ENCODE results near the gene FNBP1L. TPM values are rescaled to one million over a fixed set of nuclear protein-coding genes. Genes with fewer than 3 reads are reported as not detected.

Gene FNBP1L
- total RNA-seq, 1 donor from 2014 or later, result 107 TPM

DNA sequence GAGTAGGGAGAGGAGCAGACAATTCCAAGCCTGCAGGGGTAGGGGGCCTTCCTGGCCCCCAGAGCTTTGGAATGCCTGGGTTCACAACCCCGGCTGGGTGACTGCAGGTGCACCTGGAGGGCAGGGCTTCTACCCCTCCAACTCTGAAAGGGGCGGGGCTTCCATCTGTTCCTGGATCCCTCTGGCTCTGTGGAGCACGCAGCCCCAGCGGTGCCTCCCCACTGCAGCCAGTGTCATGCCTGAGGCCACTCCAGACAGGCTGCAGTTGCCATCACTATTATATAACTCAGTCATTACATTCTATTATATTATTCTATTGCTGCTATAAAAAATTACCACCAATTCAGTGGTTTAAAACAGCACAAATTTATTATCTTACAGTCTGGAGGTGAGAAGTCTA is 12.5 kb upstream of the FNBP1L start:
- Mint-ChIP-seq H3K27me3 (ENCODE audit: unreplicated experiment) (peaks cover 6% of the 10 kb centered on the region), H3K27ac (ENCODE audit: unreplicated experiment) (no peak overlapping the region), H3K4me3 (ENCODE audit: unreplicated experiment) (no peak overlapping the region), H3K9me3 (ENCODE audit: unreplicated experiment) (no peaks in the 10 kb centered on the region), H3K36me3 (ENCODE audit: low read depth, unreplicated experiment) (no peaks in the 10 kb centered on the region), H3K4me1 (ENCODE audit: unreplicated experiment) (peaks cover 3% of the 10 kb centered on the region)
- DNase-seq (ENCODE audit: low spot score), result no peak
- TF ChIP-seq, protein P1, sequence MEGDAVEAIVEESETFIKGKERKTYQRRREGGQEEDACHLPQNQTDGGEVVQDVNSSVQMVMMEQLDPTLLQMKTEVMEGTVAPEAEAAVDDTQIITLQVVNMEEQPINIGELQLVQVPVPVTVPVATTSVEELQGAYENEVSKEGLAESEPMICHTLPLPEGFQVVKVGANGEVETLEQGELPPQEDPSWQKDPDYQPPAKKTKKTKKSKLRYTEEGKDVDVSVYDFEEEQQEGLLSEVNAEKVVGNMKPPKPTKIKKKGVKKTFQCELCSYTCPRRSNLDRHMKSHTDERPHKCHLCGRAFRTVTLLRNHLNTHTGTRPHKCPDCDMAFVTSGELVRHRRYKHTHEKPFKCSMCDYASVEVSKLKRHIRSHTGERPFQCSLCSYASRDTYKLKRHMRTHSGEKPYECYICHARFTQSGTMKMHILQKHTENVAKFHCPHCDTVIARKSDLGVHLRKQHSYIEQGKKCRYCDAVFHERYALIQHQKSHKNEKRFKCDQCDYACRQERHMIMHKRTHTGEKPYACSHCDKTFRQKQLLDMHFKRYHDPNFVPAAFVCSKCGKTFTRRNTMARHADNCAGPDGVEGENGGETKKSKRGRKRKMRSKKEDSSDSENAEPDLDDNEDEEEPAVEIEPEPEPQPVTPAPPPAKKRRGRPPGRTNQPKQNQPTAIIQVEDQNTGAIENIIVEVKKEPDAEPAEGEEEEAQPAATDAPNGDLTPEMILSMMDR (IDR thresholded peaks at IDR 0.05; ENCODE audit: unreplicated experiment), result no peak

DNA sequence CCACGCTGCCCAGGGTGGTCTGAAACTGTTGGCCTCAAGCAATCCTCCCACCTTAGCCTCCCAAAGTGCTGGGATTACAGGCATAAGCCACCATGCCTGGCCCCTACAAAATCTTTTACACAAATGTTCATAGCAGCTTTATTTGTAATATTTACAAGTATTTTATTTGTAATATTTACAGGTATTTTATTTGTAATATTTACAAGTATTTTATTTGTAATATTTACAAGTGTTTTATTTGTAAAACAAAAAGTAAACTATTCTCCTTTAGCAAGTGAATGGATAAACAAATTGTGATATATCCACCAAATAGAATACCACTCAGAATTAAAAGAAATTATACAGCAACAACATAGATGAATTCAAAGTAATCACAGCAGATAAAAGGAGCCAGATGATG is 11.4 kb upstream of the FNBP1L start:
- Mint-ChIP-seq H3K4me3 (ENCODE audit: unreplicated experiment) (no peak overlapping the region), H3K27me3 (ENCODE audit: unreplicated experiment) (peaks cover 6% of the 10 kb centered on the region), H3K9me3 (ENCODE audit: unreplicated experiment) (no peaks in the 10 kb centered on the region), H3K4me1 (ENCODE audit: unreplicated experiment) (peaks cover 3% of the 10 kb centered on the region), H3K27ac (ENCODE audit: unreplicated experiment) (no peak overlapping the region), H3K36me3 (ENCODE audit: low read depth, unreplicated experiment) (no peaks in the 10 kb centered on the region)
- DNase-seq (ENCODE audit: low spot score), result no peak
- TF ChIP-seq, protein P1 (IDR thresholded peaks at IDR 0.05; ENCODE audit: unreplicated experiment), result no peak

DNA sequence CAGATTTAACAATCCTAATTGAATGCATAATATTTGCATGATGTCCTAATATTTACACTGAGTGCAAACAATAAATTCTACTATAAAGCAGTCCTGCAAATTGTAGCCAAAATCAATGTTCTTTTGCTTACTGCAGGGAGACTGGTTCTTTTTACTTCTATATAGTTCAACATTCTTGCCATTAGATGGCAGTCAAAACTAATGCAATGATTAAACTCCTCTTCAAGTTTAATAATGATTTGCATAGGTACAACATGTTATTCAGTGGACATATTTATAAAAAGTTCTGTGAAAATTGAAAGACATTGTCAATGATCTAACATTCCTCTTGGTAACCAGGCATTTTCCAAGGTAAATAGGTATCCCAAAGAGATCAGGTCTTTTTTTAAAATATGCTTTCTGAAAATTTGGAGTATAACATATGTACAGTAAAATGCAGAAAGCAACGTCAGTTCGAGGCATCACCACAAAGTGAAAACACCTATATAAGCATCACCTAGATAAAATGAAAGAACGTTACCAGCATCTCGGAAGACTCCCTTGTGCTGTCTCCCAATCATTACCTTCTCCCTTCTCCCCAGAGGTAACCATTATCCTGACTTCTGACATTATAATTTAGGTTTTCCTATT is 9.8 kb upstream of the FNBP1L start:
- TF ChIP-seq, protein P1 (IDR thresholded peaks at IDR 0.05; ENCODE audit: unreplicated experiment), result peak; percentile 60
- Mint-ChIP-seq H3K4me1 (ENCODE audit: unreplicated experiment) (peaks cover 3% of the 10 kb centered on the region), H3K9me3 (ENCODE audit: unreplicated experiment) (no peaks in the 10 kb centered on the region), H3K27ac (ENCODE audit: unreplicated experiment) (no peak overlapping the region), H3K27me3 (ENCODE audit: unreplicated experiment) (peaks cover 6% of the 10 kb centered on the region), H3K36me3 (ENCODE audit: low read depth, unreplicated experiment) (no peaks in the 10 kb centered on the region), H3K4me3 (ENCODE audit: unreplicated experiment) (no peak overlapping the region)
- no peak for DNase-seq (ENCODE audit: low spot score)

DNA sequence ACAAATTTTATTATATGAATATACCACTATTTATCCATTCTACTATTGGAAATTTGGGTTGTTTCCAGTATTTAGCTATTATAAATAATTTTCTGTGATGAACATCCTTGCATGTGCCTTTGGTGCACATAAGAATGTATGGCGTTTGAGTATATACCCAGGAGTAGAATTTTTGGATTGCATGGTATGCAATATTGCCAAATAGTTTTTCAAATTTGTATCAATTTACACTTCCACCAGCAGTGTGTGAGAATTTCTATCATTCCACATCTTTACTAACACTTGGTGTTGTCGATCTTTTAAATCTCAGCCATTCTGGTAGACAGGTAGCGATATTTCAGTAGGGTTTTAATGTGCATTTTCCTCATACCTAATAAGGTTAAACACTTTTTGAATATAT is 9.2 kb upstream of the FNBP1L start:
- H3K27me3 Mint-ChIP-seq (ENCODE audit: unreplicated experiment), result peaks cover 6% of the 10 kb centered on the region
- no peak for DNase-seq (ENCODE audit: low spot score)
- peaks cover 3% of the 10 kb centered on the region for H3K4me1 Mint-ChIP-seq (ENCODE audit: unreplicated experiment)
- H3K4me3 Mint-ChIP-seq (ENCODE audit: unreplicated experiment), result no peak overlapping the region
- no peaks in the 10 kb centered on the region for H3K36me3 Mint-ChIP-seq (ENCODE audit: low read depth, unreplicated experiment)
- TF ChIP-seq, protein P1 (IDR thresholded peaks at IDR 0.05; ENCODE audit: unreplicated experiment), result no peak
- no peaks in the 10 kb centered on the region for H3K9me3 Mint-ChIP-seq (ENCODE audit: unreplicated experiment)
- no peak overlapping the region for H3K27ac Mint-ChIP-seq (ENCODE audit: unreplicated experiment)

DNA sequence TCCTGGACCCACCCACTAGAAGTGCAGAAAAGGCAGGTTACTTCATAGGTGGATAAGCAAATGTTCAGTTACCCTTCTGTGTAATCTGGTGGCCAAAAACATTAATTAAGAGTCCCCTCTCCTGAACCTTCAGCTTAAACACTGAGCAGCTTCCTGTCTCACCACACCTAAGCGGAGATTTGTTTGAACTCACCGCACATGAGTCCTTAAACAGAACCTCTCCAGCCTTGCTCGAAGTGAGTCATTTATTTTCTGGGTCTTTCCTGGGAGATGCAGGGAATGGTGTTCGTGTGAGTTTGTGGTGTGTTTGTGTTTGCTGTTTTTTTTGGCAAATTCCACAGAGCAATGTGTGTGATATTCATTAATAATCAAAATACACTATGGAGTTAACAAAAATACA is 7.6 kb upstream of the FNBP1L start:
- no peak for DNase-seq (ENCODE audit: low spot score)
- Mint-ChIP-seq H3K4me3 (ENCODE audit: unreplicated experiment) (no peak overlapping the region), H3K36me3 (ENCODE audit: low read depth, unreplicated experiment) (no peaks in the 10 kb centered on the region), H3K9me3 (ENCODE audit: unreplicated experiment) (no peaks in the 10 kb centered on the region), H3K4me1 (ENCODE audit: unreplicated experiment) (peaks cover 3% of the 10 kb centered on the region), H3K27ac (ENCODE audit: unreplicated experiment) (no peak overlapping the region), H3K27me3 (ENCODE audit: unreplicated experiment) (peaks cover 4% of the 10 kb centered on the region)
- TF ChIP-seq, protein P1 (IDR thresholded peaks at IDR 0.05; ENCODE audit: unreplicated experiment), result no peak

All from endothelial cell (in vitro differentiated cells).